Cerebellar nuclear complex (tissue), 1 donor: Measurements from ENCODE around the gene HACE1.
"Not testable (repeated sequence)": the region's sequence is repeated elsewhere in the genome, so short reads cannot be mapped to it uniquely, and the experiment has no call there.

Experiments
- DNase-seq, 2 experiments: peaks; one replicate each; lab custom pipeline; 2025; lab: John Stamatoyannopoulos, UW

HACE1 gene

GRCh38 chr6:104829183-104829958 lies 30.3 kb downstream of the HACE1 start:
- no peak for DNase-seq

GRCh38 chr6:104828478-104828877 lies 31.2 kb downstream of the HACE1 start:
- no peak for DNase-seq

GRCh38 chr6:104820820-104821219 lies 38.9 kb downstream of the HACE1 start:
- DNase-seq: not testable (repeated sequence)

GRCh38 chr6:104816125-104816524 lies 43.6 kb downstream of the HACE1 start:
- no peak for DNase-seq

- DNase-seq: no peak
These were observed 45.0 kb downstream of the HACE1 start for GRCh38 chr6:104814743-104815142.

GRCh38 chr6:104813552-104813951 lies 46.2 kb downstream of the HACE1 start:
- no peak for DNase-seq

- no peak for DNase-seq
These were observed 50.6 kb downstream of the HACE1 start for GRCh38 chr6:104809116-104809515.

- DNase-seq: not testable (repeated sequence)
These were observed 54.4 kb downstream of the HACE1 start for GRCh38 chr6:104805335-104805734.

- no peak for DNase-seq
These were observed 60.5 kb downstream of the HACE1 start for GRCh38 chr6:104799134-104799657.

- no peak for DNase-seq
These were observed 63.5 kb downstream of the HACE1 start for GRCh38 chr6:104796031-104796785.

- no peak for DNase-seq
These were observed 64.4 kb downstream of the HACE1 start for GRCh38 chr6:104795363-104795762.

GRCh38 chr6:104789770-104790190 lies 69.9 kb downstream of the HACE1 start:
- DNase-seq: no peak

- DNase-seq: no peak
These were observed 71.3 kb downstream of the HACE1 start for GRCh38 chr6:104788400-104788799.

- no peak for DNase-seq
These were observed 72.4 kb downstream of the HACE1 start for GRCh38 chr6:104787305-104787704.

GRCh38 chr6:104784884-104785283 lies 74.8 kb downstream of the HACE1 start:
- no peak for DNase-seq

GRCh38 chr6:104771258-104771832 lies 88.4 kb downstream of the HACE1 start:
- DNase-seq: no peak

- no peak for DNase-seq
These were observed 90.8 kb downstream of the HACE1 start for GRCh38 chr6:104768906-104769305.

GRCh38 chr6:104766595-104766994 lies 93.1 kb downstream of the HACE1 start:
- DNase-seq: no peak

- no peak for DNase-seq
These were observed 104.8 kb downstream of the HACE1 start for GRCh38 chr6:104754788-104755409.

- DNase-seq: no peak
These were observed 106.5 kb downstream of the HACE1 start for GRCh38 chr6:104753251-104753650.

- DNase-seq: no peak
These were observed 109.3 kb downstream of the HACE1 start for GRCh38 chr6:104750449-104750848.

GRCh38 chr6:104739124-104739523 lies 120.6 kb downstream of the HACE1 start:
- DNase-seq: not testable (repeated sequence)
